ENCODE data around the gene ZNF695.

Gene ZNF695

GRCh38 chr1:246959944-246960693, 47.7 kb downstream of the ZNF695 start:
- no peak for DNase-seq (ENCODE audit: low spot score)
- FAIRE-seq: no peak

- FAIRE-seq: no peak
These were observed 53.7 kb downstream of the ZNF695 start for GRCh38 chr1:246954126-246954525.

GRCh38 chr1:246951413-246951812, 56.4 kb downstream of the ZNF695 start:
- FAIRE-seq (no peak), DNase-seq (ENCODE audit: low spot score) (no peak)

More at GRCh38 chr1:246954126-246954525, 53.7 kb downstream of the ZNF695 start:
- no peak for DNase-seq (ENCODE audit: low spot score)

GRCh38 chr1:246949956-246950355, 57.9 kb downstream of the ZNF695 start:
- no peak for DNase-seq (ENCODE audit: low spot score)
- FAIRE-seq: no peak

GRCh38 chr1:246947255-246947654, 60.6 kb downstream of the ZNF695 start:
- FAIRE-seq (no peak), DNase-seq (ENCODE audit: low spot score) (no peak)

- FAIRE-seq: no peak
- DNase-seq (ENCODE audit: low spot score): no peak
These were observed 61.5 kb downstream of the ZNF695 start for GRCh38 chr1:246946366-246946765.

Measured in urothelium cell line (cell line).